Common myeloid progenitor, CD34-positive (primary cell): ENCODE results near the gene NTF3.

Experiments
- CTCF ChIA-PET: fragments of 350-600 bp; sonication (Branson Sonifier 250); formaldehyde crosslinking; loops from one replicate; lab custom pipeline; 2021; ENCODE audit warnings: antibody characterized with exemption; lab: Charles Lee
- POLR2A ChIA-PET: fragments of 350-600 bp; sonication (Branson Sonifier 250); formaldehyde crosslinking; loops from one replicate; lab custom pipeline; 2021; ENCODE audit warnings: antibody characterized with exemption; lab: Charles Lee
- DNase-seq, 3 donors: peaks; one replicate each; pipeline versions ENCODE4 v3.0.0 to v3.0.0-alpha.2; 2013
- H3K27ac ChIP-seq, 2 experiments: 1 replicate in 1 of 2; 2 replicates in 1 of 2; pipeline ENCODE4 v1.7.0; 2013; ENCODE audit warnings: inconsistent platforms in 2 of 2, low read length in 2 of 2, mild to moderate bottlenecking in 2 of 2, low read depth in 1 of 2, moderate library complexity in 1 of 2; ENCODE audit not compliant: severe bottlenecking in 2 of 2, insufficient read depth in 1 of 2, poor library complexity in 1 of 2
- H3K27me3 ChIP-seq, 5 experiments: replicated peaks in 2 of 5; 1 replicate in 3 of 5; 2 replicates in 2 of 5; pipeline versions ENCODE4 v1.6.1 to v1.7.0; 2013; ENCODE audit warnings: low read length in 4 of 5, mild to moderate bottlenecking in 2 of 5, moderate library complexity in 2 of 5, inconsistent platforms in 1 of 5; ENCODE audit not compliant: insufficient read depth in 5 of 5, control insufficient read depth in 4 of 5
- H3K36me3 ChIP-seq, 4 experiments: 1 replicate in 2 of 4; 2 replicates in 2 of 4; pipeline versions ENCODE4 v1.6.1 to v1.7.0; 2013; ENCODE audit warnings: low read length in 3 of 4, control low read depth in 1 of 4, mild to moderate bottlenecking in 1 of 4; ENCODE audit not compliant: control insufficient read depth in 4 of 4, insufficient read depth in 4 of 4
- H3K4me1 ChIP-seq, 4 experiments: 1 replicate in 3 of 4; 2 replicates in 1 of 4; pipeline versions ENCODE4 v1.6.1 to v1.7.1; 2013; ENCODE audit warnings: low read length in 3 of 4, mild to moderate bottlenecking in 3 of 4, control low read depth in 1 of 4, inconsistent platforms in 1 of 4, moderate library complexity in 1 of 4; ENCODE audit not compliant: control insufficient read depth in 4 of 4, insufficient read depth in 4 of 4; ENCODE audit errors: control extremely low read depth in 1 of 4
- H3K4me3 ChIP-seq, 7 experiments: 1 replicate in 4 of 7; 2 replicates in 3 of 7; pipeline versions ENCODE4 v1.5.1 to v1.7.0; 2013; ENCODE audit warnings: mild to moderate bottlenecking in 7 of 7, low read length in 6 of 7, moderate library complexity in 6 of 7, inconsistent platforms in 2 of 7, low read depth in 2 of 7, control low read depth in 1 of 7; ENCODE audit not compliant: insufficient read depth in 4 of 7, control insufficient read depth in 1 of 7; ENCODE audit errors: extremely low read depth in 1 of 7
- H3K9me3 ChIP-seq, 5 experiments: 1 replicate in 4 of 5; 2 replicates in 1 of 5; pipeline versions ENCODE4 v1.6.1 to v1.7.1; 2013; ENCODE audit warnings: low read length in 4 of 5, mild to moderate bottlenecking in 2 of 5, inconsistent platforms in 1 of 5, low read depth in 1 of 5, moderate library complexity in 1 of 5; ENCODE audit not compliant: control insufficient read depth in 4 of 5, insufficient read depth in 2 of 5; ENCODE audit errors: control extremely low read depth in 1 of 5
- WGBS: methylation state at CpG from one replicate; pipeline ENCODE4 v1.1.5; 2013; ENCODE audit not compliant: insufficient coverage; 5-methylcytosine and 5-hydroxymethylcytosine counted together

The NTF3 gene

DNA sequence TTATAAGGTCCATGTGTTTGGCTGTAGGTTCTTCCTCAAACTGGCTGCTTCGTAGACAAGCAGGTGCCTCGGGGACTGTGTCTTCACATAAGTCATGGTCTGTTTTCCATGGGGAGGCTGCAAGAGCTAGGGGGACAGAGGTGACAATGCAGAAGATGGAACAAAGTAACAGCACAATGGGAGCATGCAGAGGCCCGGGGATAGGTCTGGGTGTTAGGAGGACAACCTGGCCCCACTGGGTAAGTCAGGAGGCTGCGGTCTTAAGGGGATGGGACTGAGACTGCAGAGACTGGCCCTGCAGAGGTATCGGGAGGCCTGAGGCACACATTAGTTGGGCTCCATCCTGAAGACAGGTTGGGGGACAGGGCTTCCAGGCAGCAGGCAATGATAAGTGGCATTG is 88.9 kb downstream of the NTF3 start:
- H3K27me3 ChIP-seq, result no peaks in the 10 kb centered on the region
- DNase-seq, result no peak
- no peaks in the 10 kb centered on the region for H3K36me3 ChIP-seq
- ChIA-PET CTCF (interaction anchor here (1.3 kb wide), 1 partner anchor 11 kb away, joined by 3 read pairs; no protein-coding TSS in a partner anchor), POLR2A (no interaction called here)
- H3K4me3 ChIP-seq, result no peak overlapping the region
- H3K9me3 ChIP-seq, result no peaks in the 10 kb centered on the region
- H3K4me1 ChIP-seq, result no peaks in the 10 kb centered on the region
- WGBS, result 100% methylated on average over 5 of the region's 5 CpGs
- H3K27ac ChIP-seq, result no peak overlapping the region

DNA sequence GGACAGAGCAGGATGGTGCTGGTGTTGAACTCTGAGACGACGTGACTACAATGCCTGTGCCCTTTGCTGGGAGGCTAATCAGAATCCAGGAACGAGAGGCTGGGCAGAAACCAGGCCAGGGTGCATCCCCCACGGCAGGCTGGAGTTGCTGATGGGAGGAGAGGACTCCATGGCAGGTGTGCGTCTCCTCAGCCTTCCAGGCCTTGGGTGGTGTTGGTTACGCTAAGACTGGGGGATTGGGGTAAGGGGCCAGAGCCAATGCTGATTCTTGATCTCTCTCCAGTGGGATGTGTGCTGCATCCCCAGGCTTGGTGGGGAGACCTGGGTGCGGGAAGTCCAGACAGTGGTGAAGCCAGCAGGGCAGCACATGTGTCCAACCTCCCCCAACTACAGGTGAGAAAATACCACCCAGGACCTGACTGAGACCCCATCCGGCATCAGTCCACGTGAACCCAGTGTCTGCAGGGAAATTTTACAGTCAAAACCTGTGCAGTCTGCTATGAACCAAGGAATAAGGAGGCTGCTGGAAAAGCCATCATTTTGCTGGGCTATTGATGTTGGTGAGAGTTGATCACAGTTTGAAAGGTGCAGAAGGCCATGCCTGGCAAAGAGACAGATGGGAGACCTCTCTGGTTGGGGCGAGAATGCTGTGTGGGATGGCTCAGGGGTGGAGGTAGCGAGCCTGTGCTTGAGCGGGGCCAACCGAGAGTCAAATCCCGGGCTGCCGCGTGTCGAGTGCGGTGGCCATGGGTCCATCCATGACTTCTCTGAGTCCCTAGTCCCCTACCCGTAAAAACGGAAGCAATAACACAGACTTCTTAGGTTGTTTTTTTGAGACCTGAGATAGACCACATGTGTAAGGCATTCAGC is 89.8 kb downstream of the NTF3 start:
- no peaks in the 10 kb centered on the region for H3K9me3 ChIP-seq
- ChIA-PET CTCF (no interaction called here), POLR2A (no interaction called here)
- DNase-seq, result no peak
- H3K4me1 ChIP-seq, result no peaks in the 10 kb centered on the region
- no peaks in the 10 kb centered on the region for H3K36me3 ChIP-seq
- no peak overlapping the region for H3K4me3 ChIP-seq
- no peak overlapping the region for H3K27ac ChIP-seq
- H3K27me3 ChIP-seq, result no peaks in the 10 kb centered on the region
- WGBS, result 97% methylated on average over 15 of the region's 20 CpGs

DNA sequence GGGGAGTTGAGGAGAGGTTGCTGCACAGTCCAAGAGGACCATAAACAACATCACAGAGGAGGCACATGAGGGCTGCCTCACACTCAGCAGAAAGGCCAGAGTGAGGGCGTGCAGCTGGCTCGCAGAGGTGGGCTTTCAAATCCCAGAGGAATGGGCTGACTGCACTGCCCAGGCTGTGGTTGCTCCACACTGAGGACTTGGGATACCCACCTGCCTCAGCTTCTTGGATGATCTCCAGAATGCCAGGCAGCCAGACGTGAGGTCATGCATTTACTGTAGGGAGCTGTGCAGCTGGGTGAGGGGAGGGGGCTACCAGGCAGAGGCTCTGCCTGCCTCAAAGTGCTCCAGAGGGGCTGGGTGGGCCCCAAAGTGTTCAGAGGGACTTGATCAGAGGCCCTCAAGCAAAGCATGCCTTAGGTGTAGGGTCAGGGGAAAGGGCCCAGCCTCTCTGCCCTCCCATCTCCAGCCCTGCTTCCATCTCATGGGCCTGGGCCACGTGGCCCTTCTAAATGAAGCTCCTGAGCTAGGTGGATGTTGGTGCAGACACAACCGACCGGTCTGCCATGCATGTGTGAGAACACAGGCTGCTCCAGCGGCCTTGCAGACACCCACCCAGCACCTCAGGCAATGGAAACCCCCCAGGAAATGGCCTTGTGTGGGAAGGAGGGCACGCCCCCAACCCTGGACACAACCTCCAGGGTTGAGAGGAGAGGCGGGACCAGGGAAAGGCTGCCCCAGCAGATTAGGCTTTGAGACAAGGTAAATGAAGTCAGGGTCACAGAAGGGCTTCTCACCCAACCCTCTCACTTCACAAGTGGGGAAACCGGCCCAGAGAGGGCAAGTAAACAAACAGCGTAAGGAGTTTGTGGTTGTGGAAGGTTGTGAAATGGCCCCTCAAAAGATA is 90.8 kb downstream of the NTF3 start:
- no peak overlapping the region for H3K27ac ChIP-seq
- no peak overlapping the region for H3K4me3 ChIP-seq
- H3K4me1 ChIP-seq, result no peaks in the 10 kb centered on the region
- ChIA-PET POLR2A (no interaction called here), CTCF (no interaction called here)
- H3K9me3 ChIP-seq, result no peaks in the 10 kb centered on the region
- H3K36me3 ChIP-seq, result no peaks in the 10 kb centered on the region
- no peak for DNase-seq
- WGBS, result 95% methylated on average over 5 of the region's 11 CpGs
- H3K27me3 ChIP-seq, result no peaks in the 10 kb centered on the region

DNA sequence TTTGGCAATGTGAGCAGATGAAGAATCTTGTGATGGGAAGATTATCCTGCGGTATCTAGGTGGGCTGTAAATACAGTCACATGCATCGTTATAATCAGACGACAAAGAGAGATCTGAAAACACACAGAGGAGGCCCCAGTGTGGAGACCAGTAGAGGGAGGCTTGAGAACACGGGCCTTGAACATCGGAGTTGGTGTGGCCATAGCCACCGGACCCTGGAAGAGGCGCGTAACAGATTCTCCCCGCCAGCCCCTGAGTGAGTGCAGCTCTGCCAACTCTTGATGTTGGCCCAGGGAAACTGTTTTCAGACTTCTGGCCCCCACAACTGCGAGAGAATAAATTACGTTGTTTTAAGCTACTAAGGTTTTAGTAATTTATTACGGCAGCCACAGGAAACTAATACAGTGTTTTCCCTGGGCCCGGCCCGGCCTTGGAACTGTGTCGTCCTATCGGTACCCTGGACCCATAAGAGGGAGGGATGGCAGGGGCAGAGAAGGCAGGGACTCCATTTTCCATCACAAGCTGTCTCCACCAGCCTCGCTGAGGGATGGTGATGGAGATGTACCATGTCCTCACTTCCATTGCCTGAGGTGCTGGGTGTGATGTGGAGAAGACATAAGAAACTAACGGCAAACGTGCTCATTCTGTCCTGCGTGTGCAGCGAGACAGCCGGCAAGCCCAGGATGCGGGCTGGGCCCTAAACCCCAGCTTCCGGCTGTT is 91.6 kb downstream of the NTF3 start:
- DNase-seq, result no peak
- Histone ChIP-seq H3K4me1 (no peaks in the 10 kb centered on the region), H3K27me3 (no peaks in the 10 kb centered on the region), H3K36me3 (no peaks in the 10 kb centered on the region), H3K9me3 (no peaks in the 10 kb centered on the region), H3K27ac (no peak overlapping the region), H3K4me3 (no peak overlapping the region)
- ChIA-PET POLR2A (no interaction called here), CTCF (no interaction called here)
- WGBS, result 95% methylated on average over 21 of the region's 24 CpGs

DNA sequence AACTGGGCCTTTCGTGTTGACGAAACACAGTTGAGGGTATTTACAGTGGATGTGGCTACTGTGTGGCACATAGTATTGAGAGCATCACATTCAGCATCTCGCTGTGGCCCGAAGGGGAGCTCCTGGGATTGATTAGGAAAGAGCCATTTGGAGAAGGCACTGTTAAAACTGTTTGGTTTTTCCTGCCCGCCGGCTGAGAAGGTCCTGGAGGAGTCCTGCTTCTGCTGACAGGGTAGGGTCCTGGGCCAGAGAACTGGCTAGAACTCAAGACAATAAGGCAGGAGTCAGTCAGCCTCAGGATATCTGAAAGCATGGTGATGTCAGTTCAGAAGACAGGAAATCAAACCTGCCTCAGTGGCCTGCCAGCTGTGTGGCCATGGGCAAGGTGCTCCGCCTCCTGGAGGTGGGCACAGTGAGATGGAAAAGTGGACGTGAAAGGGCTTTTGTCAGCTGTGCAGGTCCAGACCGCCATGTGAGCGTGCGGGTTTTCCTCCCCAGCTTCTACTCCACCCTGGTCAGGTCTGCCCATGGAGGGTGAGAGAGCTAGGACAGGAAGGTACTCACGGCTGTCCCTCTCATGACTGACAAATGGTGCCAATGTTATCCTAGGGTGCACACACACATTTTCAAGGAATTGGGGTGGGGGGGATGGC is 92.3 kb downstream of the NTF3 start:
- CTCF ChIA-PET, result no interaction called here
- Histone ChIP-seq H3K27me3 (no peaks in the 10 kb centered on the region), H3K4me1 (no peaks in the 10 kb centered on the region), H3K9me3 (no peaks in the 10 kb centered on the region), H3K27ac (no peak overlapping the region), H3K4me3 (no peak overlapping the region), H3K36me3 (no peaks in the 10 kb centered on the region)
- no peak for DNase-seq
- POLR2A ChIA-PET, result no interaction called here
- WGBS, result 91% methylated on average over 11 of the region's 12 CpGs

DNA sequence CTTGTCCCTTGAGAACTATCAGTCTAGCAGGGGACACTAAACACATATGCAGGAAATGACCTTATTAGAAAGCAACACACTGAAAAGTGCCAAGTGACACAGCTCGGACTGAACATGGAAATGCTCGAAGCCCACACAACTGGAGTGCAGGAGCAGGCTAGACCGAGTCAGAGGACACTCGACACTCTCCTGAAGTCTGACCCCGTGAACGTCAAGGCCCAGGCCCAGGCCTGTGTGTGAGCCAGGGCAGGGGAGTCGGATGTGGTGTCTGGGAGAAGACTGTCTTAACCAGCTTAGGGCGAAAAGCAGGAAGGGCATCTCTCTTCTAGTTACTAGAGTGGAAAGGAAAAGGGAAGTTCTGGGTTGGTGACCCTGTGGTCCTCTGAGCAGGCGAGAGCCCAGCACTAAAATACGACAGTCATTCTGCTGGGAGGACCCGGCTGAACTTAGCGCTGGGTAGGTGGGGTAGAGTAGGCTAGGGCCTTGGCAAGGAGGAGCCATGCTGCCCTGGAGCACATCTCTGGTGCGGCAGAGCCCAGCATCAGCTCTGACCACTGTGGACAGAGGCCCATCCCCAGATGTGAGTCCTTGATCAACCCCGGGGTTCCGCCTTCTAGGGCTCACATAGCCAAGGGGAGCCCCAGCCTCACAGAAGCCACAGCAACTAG is 93.0 kb downstream of the NTF3 start:
- ChIA-PET CTCF (interaction anchor here (0.8 kb wide), 1 partner anchor 23 kb away, joined by 3 read pairs; no protein-coding TSS in a partner anchor), POLR2A (no interaction called here)
- Histone ChIP-seq H3K27ac (no peak overlapping the region), H3K9me3 (no peaks in the 10 kb centered on the region), H3K4me3 (no peak overlapping the region), H3K36me3 (no peaks in the 10 kb centered on the region), H3K27me3 (no peaks in the 10 kb centered on the region), H3K4me1 (no peaks in the 10 kb centered on the region)
- 87% methylated on average over 15 of the region's 15 CpGs for WGBS
- DNase-seq, result no peak
